ENCODE data around the gene RBBP4.

- TF ChIP-seq CTCF (IDR thresholded peaks at IDR 0.05; ENCODE audit: low read length) = no peak
- no peak for TF ChIP-seq EZH2 (optimal IDR thresholded peaks at IDR 0.05; ENCODE audit: low read depth, low read length)
- no peak for TF ChIP-seq EZH2phosphoT487 (IDR thresholded peaks at IDR 0.05; ENCODE audit: low read length)
These were observed 76.9 kb downstream of the RBBP4 start for GRCh38 chr1:32727876-32728275.
